HG03175 (cell line): ENCODE results near the gene GRIN1.

Experiments
- ATAC-seq: cut with Tn5 transposase; IDR thresholded peaks from one replicate; pipeline ENCODE4 v1.9.1; 2021; ENCODE audit warnings: mild to moderate bottlenecking, moderate library complexity; ENCODE audit not compliant: unreplicated experiment

Gene GRIN1

DNA sequence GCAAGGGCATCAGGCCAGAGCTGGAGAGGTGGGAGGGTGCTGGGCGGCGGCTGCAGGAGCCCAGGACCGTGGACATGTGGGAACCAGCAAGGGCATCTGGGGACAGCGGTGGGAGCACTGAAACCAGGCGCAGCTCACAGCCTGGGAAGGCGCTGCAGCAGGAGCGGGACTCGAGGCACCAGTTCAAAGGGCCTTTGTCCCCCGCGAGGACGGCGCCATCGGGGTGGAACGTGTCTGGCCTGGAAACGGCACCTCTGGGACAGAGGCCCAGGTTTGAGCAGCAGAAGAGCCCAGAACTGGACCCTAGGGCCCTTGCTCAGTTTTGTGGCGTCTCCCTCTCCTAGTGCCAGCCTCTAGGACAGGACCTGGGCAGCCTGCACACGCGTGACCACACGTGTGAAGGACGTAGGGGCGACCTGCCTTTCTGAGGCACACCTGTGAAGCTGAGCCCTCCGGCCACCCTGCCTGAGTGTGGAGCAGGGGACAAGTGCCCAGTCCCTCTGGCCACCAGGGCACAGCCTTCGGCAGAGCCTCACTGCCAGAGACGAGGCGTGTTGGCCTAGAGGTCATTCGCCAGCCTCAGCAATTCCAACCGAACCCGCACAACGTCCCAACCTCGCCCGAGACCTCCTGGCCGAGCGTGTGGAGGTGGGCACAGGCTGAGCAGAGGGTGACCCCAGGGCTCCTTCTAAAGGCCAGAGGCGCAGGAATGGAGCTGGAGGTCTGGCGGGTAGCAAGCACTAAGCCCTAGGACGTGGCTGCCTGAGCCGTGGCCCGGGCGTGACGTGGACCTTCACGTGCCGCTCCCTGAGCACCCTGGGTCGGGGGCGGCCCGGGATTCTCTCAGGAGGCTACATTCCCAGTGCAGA is 35.1 kb downstream of the GRIN1 start:
- no peak for ATAC-seq

GRCh38 chr9:137174722-137175293 is 35.9 kb downstream of the GRIN1 start:
- ATAC-seq, result no peak

DNA sequence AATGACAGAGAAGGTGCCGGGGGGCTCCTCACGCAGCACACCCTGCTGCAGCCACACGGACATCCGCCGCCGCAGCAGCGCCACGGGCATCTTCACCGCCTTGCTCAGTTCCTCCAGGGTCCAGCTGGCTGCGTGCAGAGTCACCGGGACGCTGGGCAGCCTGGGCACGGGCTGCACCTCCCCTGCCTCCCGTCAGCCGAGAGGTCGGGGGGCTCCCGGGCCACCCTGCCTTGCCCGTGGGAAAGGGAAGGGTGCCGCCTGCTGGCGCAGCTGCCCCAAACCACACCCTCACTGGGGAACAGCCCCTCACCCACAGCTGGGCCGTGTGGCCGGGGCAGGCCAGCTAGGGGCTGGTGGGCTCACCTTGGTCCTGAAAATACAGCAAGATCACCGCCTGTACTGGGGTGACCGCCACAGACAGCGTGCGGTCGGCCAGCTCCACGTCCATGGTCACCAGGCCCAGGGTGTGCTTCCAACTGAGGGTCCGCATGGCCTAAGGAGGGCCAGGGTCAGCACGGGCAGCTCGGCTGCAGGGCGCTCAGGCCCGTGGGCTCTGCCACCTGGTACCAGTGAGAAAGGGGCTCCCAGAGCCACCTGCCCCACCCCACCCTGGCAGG is 36.5 kb downstream of the GRIN1 start:
- ATAC-seq, result no peak

GRCh38 chr9:137176302-137177182 is 37.6 kb downstream of the GRIN1 start:
- no peak for ATAC-seq

DNA sequence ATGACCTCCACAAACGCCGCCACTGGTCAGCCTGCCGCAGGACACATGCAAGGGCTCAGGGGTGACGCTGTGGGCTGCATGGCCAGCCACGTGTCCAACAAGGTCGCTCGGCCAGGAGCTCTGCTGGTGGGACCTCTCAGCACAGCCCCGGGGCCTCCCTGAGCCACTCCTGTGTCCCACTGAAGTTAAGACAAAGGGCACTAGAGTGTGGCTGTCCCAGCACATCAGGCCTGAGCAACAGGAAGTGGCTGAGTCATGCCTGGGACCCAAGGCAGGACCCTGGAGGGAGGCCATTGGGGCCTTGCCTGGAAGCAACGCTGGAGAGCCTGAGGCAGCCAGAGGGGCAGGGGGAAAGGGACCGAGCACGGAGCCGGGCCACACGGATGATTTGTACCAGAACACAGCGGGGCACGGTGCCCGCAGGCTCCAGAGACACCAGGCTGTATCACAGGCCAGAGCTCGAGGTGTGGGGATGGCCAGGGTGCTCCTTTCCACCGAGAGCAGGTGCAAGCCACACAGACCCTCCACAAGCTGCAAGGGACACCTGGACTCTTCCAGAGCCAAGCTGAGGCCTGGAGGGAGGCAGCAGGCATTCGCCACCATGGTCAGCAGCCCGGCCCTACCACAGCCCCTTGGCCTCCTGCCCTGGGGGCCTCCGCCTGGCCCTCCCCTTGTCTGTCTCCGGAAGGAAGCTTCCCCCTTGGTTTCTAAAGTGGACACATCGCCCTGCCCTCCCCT is 39.4 kb downstream of the GRIN1 start:
- ATAC-seq, result no peak

DNA sequence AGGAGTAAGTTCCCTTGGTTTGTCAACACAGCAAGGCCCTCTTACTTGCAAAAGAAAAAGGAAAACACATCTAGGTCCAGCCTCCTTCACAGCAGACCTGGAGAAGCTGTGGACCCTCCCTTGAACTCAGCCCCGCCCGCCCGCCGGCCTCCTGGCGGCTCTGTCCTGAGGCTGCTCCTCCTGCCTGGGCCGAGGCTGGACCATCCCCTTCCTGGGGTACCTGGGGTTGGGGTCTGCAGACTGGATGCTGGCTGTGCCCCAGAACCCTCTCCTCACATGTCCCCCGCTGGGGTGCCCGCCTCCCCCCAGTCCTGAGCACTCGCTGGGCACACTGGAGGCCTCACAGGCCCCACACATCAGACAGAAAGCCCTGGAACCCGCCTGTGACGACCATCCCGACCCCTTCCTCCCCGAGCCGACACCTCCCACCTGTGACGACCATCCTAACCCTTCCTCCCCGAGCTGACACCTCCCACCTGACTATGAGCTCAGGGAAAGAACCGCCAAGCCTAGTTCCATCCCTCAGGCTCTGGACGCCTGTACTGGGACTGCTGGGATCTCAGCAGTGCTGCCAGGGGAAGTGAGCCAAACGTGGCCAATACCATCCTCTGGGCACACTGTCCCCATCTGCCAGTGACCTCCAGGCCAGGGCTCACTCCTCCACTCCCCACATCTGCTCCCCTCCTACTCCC is 40.1 kb downstream of the GRIN1 start:
- ATAC-seq, result no peak

- ATAC-seq, result no peak
Measured at GRCh38 chr9:137179761-137180160, 40.8 kb downstream of the GRIN1 start.

- no peak for ATAC-seq
Measured at GRCh38 chr9:137180491-137180890, 41.5 kb downstream of the GRIN1 start.

GRCh38 chr9:137181680-137182079 is 42.7 kb downstream of the GRIN1 start:
- ATAC-seq, result no peak

DNA sequence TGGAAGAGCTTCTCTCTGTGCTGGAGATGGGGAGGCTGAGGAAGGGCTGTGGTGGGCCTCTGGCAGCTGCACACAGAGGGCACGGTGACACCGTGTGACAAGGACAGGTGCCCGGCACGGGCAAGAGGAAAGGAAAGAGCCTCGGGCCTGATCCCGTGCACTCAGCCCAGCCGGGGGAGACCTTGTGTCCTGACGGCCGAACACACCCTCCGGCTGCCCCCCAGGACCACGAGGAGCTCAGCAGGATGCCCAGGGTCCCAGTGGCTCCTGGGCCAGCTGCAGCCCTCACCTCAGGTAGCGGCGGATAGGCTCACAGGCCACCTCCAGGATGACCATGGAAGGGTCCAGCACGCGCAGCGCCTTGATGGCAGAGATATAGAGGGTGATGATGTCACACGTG is 43.9 kb downstream of the GRIN1 start:
- ATAC-seq, result no peak

- no peak for ATAC-seq
Measured at GRCh38 chr9:137183980-137184595, 45.1 kb downstream of the GRIN1 start.

- ATAC-seq, result no peak
Measured at GRCh38 chr9:137184881-137185660, 46.1 kb downstream of the GRIN1 start.

- ATAC-seq, result no peak
Measured at GRCh38 chr9:137185921-137186320, 47.0 kb downstream of the GRIN1 start.

- ATAC-seq, result no peak
Measured at GRCh38 chr9:137186385-137186784, 47.4 kb downstream of the GRIN1 start.

- ATAC-seq, result no peak
Measured at GRCh38 chr9:137187386-137187785, 48.4 kb downstream of the GRIN1 start.

DNA sequence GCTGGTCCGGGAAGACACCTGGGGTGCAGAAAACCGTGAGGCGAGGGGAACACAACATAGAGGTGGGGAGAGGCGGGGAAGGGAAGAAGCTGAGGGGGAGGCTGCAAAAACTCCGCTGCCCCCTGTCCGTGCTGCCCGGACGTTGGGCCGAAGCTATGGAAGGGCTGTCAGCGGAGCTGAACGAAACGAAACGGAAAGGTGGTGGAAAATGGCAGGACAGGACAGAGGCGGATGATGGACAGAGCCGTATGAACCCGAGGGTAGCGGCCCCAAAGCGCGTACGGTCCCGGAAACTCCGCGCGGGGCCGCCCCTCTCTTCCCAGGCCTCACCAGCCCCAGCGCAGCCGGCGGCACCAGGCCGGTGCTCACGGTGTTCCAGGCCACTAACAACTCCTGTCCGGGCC is 49.1 kb downstream of the GRIN1 start:
- ATAC-seq, result no peak

DNA sequence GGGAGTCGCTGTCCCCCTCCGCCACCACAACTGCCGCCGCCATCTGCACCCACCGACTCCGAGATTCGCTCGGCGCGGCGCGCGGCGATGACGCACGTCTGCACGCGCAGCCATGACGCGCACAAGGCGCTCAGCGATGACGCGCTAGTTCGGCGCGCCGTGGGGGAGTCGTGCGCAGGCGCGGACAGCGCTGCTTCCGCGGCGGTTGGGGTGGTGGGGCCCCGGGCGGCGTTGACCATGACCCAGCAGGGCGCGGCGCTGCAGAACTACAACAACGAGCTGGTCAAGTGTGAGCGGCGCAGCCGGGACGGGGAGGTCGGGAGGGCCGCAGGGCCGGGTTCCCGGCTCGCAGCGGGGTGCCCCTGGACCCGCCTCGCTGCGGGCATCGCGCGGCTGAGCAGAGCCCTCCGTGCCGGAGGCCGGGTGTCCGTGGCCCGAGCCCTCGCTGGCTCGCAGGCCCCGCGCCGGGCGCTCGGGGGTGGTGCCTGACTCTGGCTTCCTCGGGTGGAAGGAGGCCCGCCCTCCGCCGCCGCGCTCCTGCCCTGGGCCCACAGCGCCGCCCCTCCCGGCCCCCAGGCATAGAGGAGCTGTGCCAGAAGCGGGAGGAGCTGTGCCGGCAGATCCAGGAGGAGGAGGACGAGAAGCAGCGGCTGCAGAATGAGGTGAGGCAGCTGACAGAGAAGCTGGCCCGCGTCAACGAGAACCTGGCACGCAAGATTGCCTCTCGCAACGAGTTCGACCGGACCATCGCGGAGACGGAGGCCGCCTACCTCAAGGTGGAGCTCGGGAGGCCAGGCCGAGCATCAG is 49.7 kb downstream of the GRIN1 start, which contains the start of the genes ANAPC2 and SSNA1:
Gene ANAPC2 (minus strand): TSS at position 71 of the 807 bp plus-strand sequence. CDS start 28 bp downstream, at position 43.
Gene SSNA1 (plus strand): TSS at position 187 of the 807 bp plus-strand sequence. CDS start 51 bp downstream, at position 238.
- peak; percentile 84 for ATAC-seq
